ENCODE results near the gene DGKH. TPM values are rescaled to one million over a fixed set of nuclear protein-coding genes. Genes with fewer than 3 reads are reported as not detected.

Gene DGKH
- total and polyA plus RNA-seq, 9 of the 15 experiments (the other 6 are each of a cell fraction or from before 2014, with no cell fraction given) = 0.38 to 4.4 (median 3.1) TPM

DNA sequence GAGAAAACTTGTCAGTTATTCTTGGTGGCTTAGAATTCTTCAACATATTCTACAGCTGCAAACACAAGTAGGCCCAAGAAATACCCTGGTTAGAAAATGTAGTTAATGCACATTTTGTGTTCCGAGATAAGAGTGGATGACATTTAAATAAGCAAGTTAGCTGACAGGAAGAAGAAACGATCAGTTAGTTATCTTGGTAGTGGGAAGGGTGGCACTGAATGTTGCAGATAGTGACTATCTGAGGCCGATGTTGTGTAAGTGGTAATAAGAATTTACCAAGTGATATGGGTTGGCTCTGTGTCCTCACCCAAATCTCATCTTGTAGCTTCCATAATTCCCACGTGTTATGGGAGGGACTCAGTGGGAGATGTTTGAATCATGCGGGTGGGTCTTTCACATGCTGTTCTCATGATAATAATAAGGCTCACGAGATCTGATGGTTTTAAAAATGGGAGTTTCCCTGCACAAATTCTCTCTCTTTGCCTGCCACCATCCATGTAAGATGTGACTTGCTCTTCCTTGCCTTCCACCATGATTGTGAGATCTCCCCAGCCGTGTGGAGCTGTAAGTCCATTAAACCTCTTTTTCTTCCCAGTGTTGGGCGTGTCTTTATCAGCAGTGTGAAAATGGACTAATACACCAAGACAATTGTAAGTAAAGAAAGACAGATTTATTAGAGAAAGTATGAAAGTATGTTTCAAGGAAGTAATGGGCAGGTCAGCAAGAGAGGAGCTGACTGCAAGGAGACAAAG is 212.6 kb downstream of the DGKH start (continued):
- TF ChIP-seq, protein P1, sequence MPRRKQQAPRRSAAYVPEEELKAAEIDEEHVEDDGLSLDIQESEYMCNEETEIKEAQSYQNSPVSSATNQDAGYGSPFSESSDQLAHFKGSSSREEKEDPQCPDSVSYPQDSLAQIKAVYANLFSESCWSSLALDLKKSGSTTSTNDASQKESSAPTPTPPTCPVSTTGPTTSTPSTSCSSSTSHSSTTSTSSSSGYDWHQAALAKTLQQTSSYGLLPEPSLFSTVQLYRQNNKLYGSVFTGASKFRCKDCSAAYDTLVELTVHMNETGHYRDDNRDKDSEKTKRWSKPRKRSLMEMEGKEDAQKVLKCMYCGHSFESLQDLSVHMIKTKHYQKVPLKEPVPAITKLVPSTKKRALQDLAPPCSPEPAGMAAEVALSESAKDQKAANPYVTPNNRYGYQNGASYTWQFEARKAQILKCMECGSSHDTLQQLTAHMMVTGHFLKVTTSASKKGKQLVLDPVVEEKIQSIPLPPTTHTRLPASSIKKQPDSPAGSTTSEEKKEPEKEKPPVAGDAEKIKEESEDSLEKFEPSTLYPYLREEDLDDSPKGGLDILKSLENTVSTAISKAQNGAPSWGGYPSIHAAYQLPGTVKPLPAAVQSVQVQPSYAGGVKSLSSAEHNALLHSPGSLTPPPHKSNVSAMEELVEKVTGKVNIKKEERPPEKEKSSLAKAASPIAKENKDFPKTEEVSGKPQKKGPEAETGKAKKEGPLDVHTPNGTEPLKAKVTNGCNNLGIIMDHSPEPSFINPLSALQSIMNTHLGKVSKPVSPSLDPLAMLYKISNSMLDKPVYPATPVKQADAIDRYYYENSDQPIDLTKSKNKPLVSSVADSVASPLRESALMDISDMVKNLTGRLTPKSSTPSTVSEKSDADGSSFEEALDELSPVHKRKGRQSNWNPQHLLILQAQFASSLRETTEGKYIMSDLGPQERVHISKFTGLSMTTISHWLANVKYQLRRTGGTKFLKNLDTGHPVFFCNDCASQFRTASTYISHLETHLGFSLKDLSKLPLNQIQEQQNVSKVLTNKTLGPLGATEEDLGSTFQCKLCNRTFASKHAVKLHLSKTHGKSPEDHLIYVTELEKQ (CRISPR knock-in tag; IDR thresholded peaks at IDR 0.05) = no peak
- TF ChIP-seq ZNF766 (CRISPR knock-in tag; conservative IDR thresholded peaks at IDR 0.05) (peak; percentile 68; the same call in 1 of the 2 replicates), STAT5A (IDR thresholded peaks at IDR 0.05; ENCODE audit: borderline replicate concordance, low read length) (no peak), NR2F6 (CRISPR knock-in tag; IDR thresholded peaks at IDR 0.05) (no peak), TAL1 (IDR thresholded peaks at IDR 0.05) (0 out of 2 replicates have a peak, but pooled peaks have one; percentile 23), ZNF324 (CRISPR knock-in tag; IDR thresholded peaks at IDR 0.05) (no peak), ZNF133 (CRISPR knock-in tag; IDR thresholded peaks at IDR 0.05) (no peak), DNMT1 (IDR thresholded peaks at IDR 0.05) (no peak), ARNT (IDR thresholded peaks at IDR 0.05) (0 out of 4 replicates have a peak, but pooled peaks of 1 of the 2 experiments have one; percentile 36), EHMT2 (IDR thresholded peaks at IDR 0.05) (0 out of 2 replicates have a peak, but pooled peaks have one; percentile 39), PML (IDR thresholded peaks at IDR 0.05; ENCODE audit: low read length) (no peak), ADNP (tag; IDR thresholded peaks at IDR 0.05) (no peak), ZNF75A (CRISPR knock-in tag; IDR thresholded peaks at IDR 0.05) (no peak), PCBP2 (IDR thresholded peaks at IDR 0.05; ENCODE audit: low read depth, low read length, poor library complexity, severe bottlenecking) (no peak), RB1 (IDR thresholded peaks at IDR 0.05; ENCODE audit: low read depth) (no peak), SAFB (IDR thresholded peaks at IDR 0.05; ENCODE audit: borderline replicate concordance, low read depth, low read length) (no peak), EGR1 (conservative IDR thresholded peaks at IDR 0.05) (no peak), HNRNPUL1 (IDR thresholded peaks at IDR 0.05; ENCODE audit: low read length) (no peak)
- TF ChIP-seq, protein P2, sequence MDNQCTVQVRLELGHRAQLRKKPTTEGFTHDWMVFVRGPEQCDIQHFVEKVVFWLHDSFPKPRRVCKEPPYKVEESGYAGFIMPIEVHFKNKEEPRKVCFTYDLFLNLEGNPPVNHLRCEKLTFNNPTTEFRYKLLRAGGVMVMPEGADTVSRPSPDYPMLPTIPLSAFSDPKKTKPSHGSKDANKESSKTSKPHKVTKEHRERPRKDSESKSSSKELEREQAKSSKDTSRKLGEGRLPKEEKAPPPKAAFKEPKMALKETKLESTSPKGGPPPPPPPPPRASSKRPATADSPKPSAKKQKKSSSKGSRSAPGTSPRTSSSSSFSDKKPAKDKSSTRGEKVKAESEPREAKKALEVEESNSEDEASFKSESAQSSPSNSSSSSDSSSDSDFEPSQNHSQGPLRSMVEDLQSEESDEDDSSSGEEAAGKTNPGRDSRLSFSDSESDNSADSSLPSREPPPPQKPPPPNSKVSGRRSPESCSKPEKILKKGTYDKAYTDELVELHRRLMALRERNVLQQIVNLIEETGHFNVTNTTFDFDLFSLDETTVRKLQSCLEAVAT (IDR thresholded peaks at IDR 0.05) = no peak
- TF ChIP-seq, protein P3, sequence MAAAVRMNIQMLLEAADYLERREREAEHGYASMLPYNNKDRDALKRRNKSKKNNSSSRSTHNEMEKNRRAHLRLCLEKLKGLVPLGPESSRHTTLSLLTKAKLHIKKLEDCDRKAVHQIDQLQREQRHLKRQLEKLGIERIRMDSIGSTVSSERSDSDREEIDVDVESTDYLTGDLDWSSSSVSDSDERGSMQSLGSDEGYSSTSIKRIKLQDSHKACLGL (CRISPR knock-in tag; IDR thresholded peaks at IDR 0.05; ENCODE audit: borderline replicate concordance, poor library complexity, severe bottlenecking) = no peak
- TF ChIP-seq, protein P4, sequence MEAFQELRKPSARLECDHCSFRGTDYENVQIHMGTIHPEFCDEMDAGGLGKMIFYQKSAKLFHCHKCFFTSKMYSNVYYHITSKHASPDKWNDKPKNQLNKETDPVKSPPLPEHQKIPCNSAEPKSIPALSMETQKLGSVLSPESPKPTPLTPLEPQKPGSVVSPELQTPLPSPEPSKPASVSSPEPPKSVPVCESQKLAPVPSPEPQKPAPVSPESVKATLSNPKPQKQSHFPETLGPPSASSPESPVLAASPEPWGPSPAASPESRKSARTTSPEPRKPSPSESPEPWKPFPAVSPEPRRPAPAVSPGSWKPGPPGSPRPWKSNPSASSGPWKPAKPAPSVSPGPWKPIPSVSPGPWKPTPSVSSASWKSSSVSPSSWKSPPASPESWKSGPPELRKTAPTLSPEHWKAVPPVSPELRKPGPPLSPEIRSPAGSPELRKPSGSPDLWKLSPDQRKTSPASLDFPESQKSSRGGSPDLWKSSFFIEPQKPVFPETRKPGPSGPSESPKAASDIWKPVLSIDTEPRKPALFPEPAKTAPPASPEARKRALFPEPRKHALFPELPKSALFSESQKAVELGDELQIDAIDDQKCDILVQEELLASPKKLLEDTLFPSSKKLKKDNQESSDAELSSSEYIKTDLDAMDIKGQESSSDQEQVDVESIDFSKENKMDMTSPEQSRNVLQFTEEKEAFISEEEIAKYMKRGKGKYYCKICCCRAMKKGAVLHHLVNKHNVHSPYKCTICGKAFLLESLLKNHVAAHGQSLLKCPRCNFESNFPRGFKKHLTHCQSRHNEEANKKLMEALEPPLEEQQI (IDR thresholded peaks at IDR 0.05) = peak; percentile 56; the same call in 1 of the 2 replicates

Measured in K562 (cell line).